ENCODE measurements around the gene ZPR1. TPM values are rescaled to one million over a fixed set of nuclear protein-coding genes. Genes with fewer than 3 reads are reported as not detected.

Gene ZPR1
- total RNA-seq, 1 donor from 2014 or later, result 65.1 TPM

DNA sequence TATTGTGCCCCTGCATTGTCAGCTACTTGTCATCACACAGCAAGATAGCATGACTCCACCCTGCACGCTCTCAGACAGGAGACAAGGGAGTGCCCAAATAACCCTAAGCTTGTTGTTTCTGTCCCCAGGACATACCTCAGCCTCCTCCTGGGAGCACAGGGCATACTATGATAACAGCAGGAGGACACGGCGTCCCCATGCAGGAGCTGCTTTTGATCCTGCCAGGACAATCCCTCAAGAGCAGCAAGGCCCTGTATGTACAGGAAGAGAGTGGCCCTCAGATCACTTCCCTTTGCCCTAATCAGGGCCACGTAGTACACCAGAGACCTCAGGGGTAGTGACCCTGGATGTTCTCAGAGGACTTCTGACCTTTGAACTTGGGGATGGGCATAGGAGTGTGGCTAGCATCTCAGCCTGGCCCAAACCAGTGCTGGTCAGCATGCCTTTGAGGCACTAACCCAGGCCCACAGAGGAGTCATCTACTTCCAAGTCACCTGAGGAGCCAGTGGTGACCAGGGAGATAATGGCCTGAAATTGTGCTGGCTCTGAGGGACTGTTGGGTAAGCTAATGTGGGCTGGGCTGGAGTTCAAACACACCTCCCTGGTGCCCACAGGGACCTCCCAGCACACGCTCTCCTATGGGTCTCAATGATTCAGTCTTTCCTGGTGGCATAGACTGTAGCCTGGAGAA lies 26.1 kb upstream of the ZPR1 start:
- H3K79me2 ChIP-seq (ENCODE audit: insufficient read depth, low read length), result no peaks in the 10 kb centered on the region
- H3K4me2 ChIP-seq (ENCODE audit: low read length), result no peak overlapping the region
- Mint-ChIP-seq H3K9me3 (ENCODE audit: unreplicated experiment) (no peaks in the 10 kb centered on the region), H3K4me1 (ENCODE audit: low read depth, unreplicated experiment) (no peaks in the 10 kb centered on the region), H3K4me3 (ENCODE audit: unreplicated experiment) (no peak overlapping the region), H3K27ac (ENCODE audit: unreplicated experiment) (no peak overlapping the region), H3K27me3 (ENCODE audit: low read depth, unreplicated experiment) (no peaks in the 10 kb centered on the region), H3K36me3 (ENCODE audit: low read depth, unreplicated experiment) (no peaks in the 10 kb centered on the region)
- peaks cover 3% of the 10 kb centered on the region for H3K27me3 ChIP-seq (ENCODE audit: insufficient read depth, low read length)
- no peak overlapping the region for H3K9ac ChIP-seq (ENCODE audit: low read length)
- no peak for DNase-seq (ENCODE audit: low read depth)
- no peaks in the 10 kb centered on the region for H4K20me1 ChIP-seq (ENCODE audit: insufficient read depth, low read length)
- H3K36me3 ChIP-seq (ENCODE audit: insufficient read depth, low read length), result no peaks in the 10 kb centered on the region
- no peaks in the 10 kb centered on the region for H3K4me1 ChIP-seq (ENCODE audit: insufficient read depth, low read length)
- H3K4me3 ChIP-seq (ENCODE audit: insufficient read depth, low read depth, low read length), result no peak overlapping the region
- no peak overlapping the region for H2AFZ ChIP-seq (ENCODE audit: low read depth, low read length)
- no peaks in the 10 kb centered on the region for H3K9me3 ChIP-seq (ENCODE audit: insufficient read depth, low read depth, low read length)
- FAIRE-seq, result no peak
- TF ChIP-seq, protein P1, sequence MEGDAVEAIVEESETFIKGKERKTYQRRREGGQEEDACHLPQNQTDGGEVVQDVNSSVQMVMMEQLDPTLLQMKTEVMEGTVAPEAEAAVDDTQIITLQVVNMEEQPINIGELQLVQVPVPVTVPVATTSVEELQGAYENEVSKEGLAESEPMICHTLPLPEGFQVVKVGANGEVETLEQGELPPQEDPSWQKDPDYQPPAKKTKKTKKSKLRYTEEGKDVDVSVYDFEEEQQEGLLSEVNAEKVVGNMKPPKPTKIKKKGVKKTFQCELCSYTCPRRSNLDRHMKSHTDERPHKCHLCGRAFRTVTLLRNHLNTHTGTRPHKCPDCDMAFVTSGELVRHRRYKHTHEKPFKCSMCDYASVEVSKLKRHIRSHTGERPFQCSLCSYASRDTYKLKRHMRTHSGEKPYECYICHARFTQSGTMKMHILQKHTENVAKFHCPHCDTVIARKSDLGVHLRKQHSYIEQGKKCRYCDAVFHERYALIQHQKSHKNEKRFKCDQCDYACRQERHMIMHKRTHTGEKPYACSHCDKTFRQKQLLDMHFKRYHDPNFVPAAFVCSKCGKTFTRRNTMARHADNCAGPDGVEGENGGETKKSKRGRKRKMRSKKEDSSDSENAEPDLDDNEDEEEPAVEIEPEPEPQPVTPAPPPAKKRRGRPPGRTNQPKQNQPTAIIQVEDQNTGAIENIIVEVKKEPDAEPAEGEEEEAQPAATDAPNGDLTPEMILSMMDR (IDR thresholded peaks at IDR 0.05; ENCODE audit: insufficient read depth, low read depth, low read length), result no peak
- no peak for TF ChIP-seq EZH2 (IDR thresholded peaks at IDR 0.05; ENCODE audit: insufficient read depth, low read length)
- no peak overlapping the region for H3K27ac ChIP-seq (ENCODE audit: low read depth, low read length)

DNA sequence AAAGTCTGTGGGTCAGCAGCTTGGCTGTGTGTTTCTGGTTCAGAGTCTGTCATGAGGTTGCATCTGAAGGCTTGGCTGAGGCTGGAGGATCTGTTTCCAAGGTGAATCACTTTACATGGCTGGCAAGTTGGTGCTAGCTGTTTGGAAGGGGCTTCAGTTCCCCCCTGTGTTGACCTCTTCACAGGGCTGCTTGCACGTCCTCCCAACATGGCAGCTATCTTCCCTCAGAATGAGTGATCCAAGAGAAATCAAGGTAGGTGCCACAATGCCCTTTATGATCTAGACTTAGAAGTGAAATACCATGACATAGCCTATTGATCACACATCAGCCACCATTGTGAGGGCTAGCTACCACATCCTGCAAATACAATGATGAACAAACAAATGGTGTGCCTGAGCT lies 25.3 kb upstream of the ZPR1 start:
- TF ChIP-seq EZH2 (IDR thresholded peaks at IDR 0.05; ENCODE audit: insufficient read depth, low read length), result no peak
- TF ChIP-seq, protein P1 (IDR thresholded peaks at IDR 0.05; ENCODE audit: insufficient read depth, low read depth, low read length), result no peak
- H3K4me3 Mint-ChIP-seq (ENCODE audit: unreplicated experiment), result no peak overlapping the region
- H3K4me1 Mint-ChIP-seq (ENCODE audit: low read depth, unreplicated experiment), result no peaks in the 10 kb centered on the region
- Histone ChIP-seq H3K79me2 (ENCODE audit: insufficient read depth, low read length) (no peaks in the 10 kb centered on the region), H3K4me3 (ENCODE audit: insufficient read depth, low read depth, low read length) (no peak overlapping the region), H3K27me3 (ENCODE audit: insufficient read depth, low read length) (peaks cover 3% of the 10 kb centered on the region), H3K4me1 (ENCODE audit: insufficient read depth, low read length) (no peaks in the 10 kb centered on the region), H4K20me1 (ENCODE audit: insufficient read depth, low read length) (no peaks in the 10 kb centered on the region), H3K27ac (ENCODE audit: low read depth, low read length) (no peak overlapping the region), H2AFZ (ENCODE audit: low read depth, low read length) (no peak overlapping the region), H3K4me2 (ENCODE audit: low read length) (no peak overlapping the region), H3K36me3 (ENCODE audit: insufficient read depth, low read length) (no peaks in the 10 kb centered on the region), H3K9me3 (ENCODE audit: insufficient read depth, low read depth, low read length) (no peaks in the 10 kb centered on the region), H3K9ac (ENCODE audit: low read length) (no peak overlapping the region)
- H3K27ac Mint-ChIP-seq (ENCODE audit: unreplicated experiment), result no peak overlapping the region
- no peaks in the 10 kb centered on the region for H3K36me3 Mint-ChIP-seq (ENCODE audit: low read depth, unreplicated experiment)
- no peaks in the 10 kb centered on the region for H3K27me3 Mint-ChIP-seq (ENCODE audit: low read depth, unreplicated experiment)
- no peak for DNase-seq (ENCODE audit: low read depth)
- FAIRE-seq, result no peak
- H3K9me3 Mint-ChIP-seq (ENCODE audit: unreplicated experiment), result no peaks in the 10 kb centered on the region

DNA sequence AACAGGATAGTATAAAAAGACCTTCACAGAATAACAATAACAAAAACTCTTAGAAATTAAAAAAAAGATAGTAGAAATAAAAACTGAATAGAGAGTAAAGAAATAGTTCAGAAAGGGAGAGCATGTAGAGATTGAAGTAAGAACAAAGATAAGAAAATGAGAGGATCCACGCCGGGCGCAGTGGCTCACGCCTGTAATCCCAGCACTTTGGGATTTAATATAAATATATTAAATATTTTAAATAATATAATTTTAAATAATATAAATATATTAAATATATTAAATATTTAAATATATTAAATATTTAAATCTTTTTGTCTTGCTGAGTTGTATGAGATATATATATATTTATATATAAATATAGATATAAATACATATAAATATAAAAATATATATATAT lies 24.3 kb upstream of the ZPR1 start:
- no peak overlapping the region for H3K27ac ChIP-seq (ENCODE audit: low read depth, low read length)
- no peaks in the 10 kb centered on the region for H3K36me3 ChIP-seq (ENCODE audit: insufficient read depth, low read length)
- no peaks in the 10 kb centered on the region for H3K9me3 ChIP-seq (ENCODE audit: insufficient read depth, low read depth, low read length)
- no peak overlapping the region for H3K4me3 ChIP-seq (ENCODE audit: insufficient read depth, low read depth, low read length)
- no peaks in the 10 kb centered on the region for H4K20me1 ChIP-seq (ENCODE audit: insufficient read depth, low read length)
- Mint-ChIP-seq H3K9me3 (ENCODE audit: unreplicated experiment) (no peaks in the 10 kb centered on the region), H3K4me1 (ENCODE audit: low read depth, unreplicated experiment) (no peaks in the 10 kb centered on the region), H3K27ac (ENCODE audit: unreplicated experiment) (no peak overlapping the region), H3K36me3 (ENCODE audit: low read depth, unreplicated experiment) (no peaks in the 10 kb centered on the region), H3K4me3 (ENCODE audit: unreplicated experiment) (no peak overlapping the region), H3K27me3 (ENCODE audit: low read depth, unreplicated experiment) (peaks cover 3% of the 10 kb centered on the region)
- no peak for TF ChIP-seq EZH2 (IDR thresholded peaks at IDR 0.05; ENCODE audit: insufficient read depth, low read length)
- TF ChIP-seq, protein P1 (IDR thresholded peaks at IDR 0.05; ENCODE audit: insufficient read depth, low read depth, low read length), result no peak
- no peak overlapping the region for H3K4me2 ChIP-seq (ENCODE audit: low read length)
- DNase-seq (ENCODE audit: low read depth), result no peak
- no peak overlapping the region for H2AFZ ChIP-seq (ENCODE audit: low read depth, low read length)
- no peak for FAIRE-seq
- H3K79me2 ChIP-seq (ENCODE audit: insufficient read depth, low read length), result no peaks in the 10 kb centered on the region
- H3K9ac ChIP-seq (ENCODE audit: low read length), result no peak overlapping the region
- H3K27me3 ChIP-seq (ENCODE audit: insufficient read depth, low read length), result peaks cover 3% of the 10 kb centered on the region
- no peaks in the 10 kb centered on the region for H3K4me1 ChIP-seq (ENCODE audit: insufficient read depth, low read length)
